ENCODE data around the gene ZNF578.
"Not testable (repeated sequence)": the region's sequence is repeated elsewhere in the genome, so short reads cannot be mapped to it uniquely, and the experiment has no call there.

DNA sequence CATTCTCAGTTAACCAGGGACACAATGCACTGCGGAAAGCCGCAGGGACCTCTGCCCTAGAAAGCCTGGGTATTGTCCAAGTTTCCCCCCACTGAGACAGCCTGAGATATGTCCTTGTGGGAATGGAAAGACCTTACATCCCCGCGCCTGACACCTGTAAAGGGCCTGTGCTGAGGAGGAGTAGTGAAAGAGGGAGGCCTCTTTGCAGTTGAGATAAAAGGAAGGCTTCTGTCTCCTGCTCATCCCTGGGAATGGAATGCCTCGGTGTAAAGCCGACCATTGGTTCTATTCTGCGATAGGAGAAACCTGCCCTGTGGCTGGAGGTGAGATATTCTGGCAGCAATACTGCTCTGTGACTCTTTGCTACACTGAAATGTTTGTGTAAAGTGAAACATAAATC, 65.8 kb downstream of the ZNF578 start:
- TF ChIP-seq, protein P1, sequence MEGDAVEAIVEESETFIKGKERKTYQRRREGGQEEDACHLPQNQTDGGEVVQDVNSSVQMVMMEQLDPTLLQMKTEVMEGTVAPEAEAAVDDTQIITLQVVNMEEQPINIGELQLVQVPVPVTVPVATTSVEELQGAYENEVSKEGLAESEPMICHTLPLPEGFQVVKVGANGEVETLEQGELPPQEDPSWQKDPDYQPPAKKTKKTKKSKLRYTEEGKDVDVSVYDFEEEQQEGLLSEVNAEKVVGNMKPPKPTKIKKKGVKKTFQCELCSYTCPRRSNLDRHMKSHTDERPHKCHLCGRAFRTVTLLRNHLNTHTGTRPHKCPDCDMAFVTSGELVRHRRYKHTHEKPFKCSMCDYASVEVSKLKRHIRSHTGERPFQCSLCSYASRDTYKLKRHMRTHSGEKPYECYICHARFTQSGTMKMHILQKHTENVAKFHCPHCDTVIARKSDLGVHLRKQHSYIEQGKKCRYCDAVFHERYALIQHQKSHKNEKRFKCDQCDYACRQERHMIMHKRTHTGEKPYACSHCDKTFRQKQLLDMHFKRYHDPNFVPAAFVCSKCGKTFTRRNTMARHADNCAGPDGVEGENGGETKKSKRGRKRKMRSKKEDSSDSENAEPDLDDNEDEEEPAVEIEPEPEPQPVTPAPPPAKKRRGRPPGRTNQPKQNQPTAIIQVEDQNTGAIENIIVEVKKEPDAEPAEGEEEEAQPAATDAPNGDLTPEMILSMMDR (IDR thresholded peaks at IDR 0.05) = not testable (repeated sequence)
- TF ChIP-seq POLR2A (IDR thresholded peaks at IDR 0.05) = not testable (repeated sequence)

Measured in thyroid gland (tissue), 4 donors.